Effector memory CD8-positive, alpha-beta T cell (primary cell): ENCODE results near the gene UQCC5.

Source experiments
- ATAC-seq: fragments of 150-1000 bp; cut with Tn5 transposase; replicated peaks from 2 replicates; pipeline ENCODE4 v1.10.0; 2021; ENCODE audit warnings: mild to moderate bottlenecking, moderate library complexity
- DNase-seq, 3 experiments: peaks; one replicate each; pipeline ENCODE4 v3.0.0; 2021
- H3K27ac Mint-ChIP-seq, 2 donors: one replicate each; pipeline ENCODE4 v1.8.0; 2022; ENCODE audit warnings: mild to moderate bottlenecking in 2 of 2, mixed read lengths in 2 of 2, moderate library complexity in 2 of 2
- H3K27me3 Mint-ChIP-seq, 2 donors: one replicate each; pipeline ENCODE4 v1.8.0; 2022; ENCODE audit warnings: mixed read lengths in 2 of 2
- H3K36me3 Mint-ChIP-seq: one replicate; pipeline ENCODE4 v1.8.0; 2022; ENCODE audit warnings: mild to moderate bottlenecking, moderate library complexity, mixed read lengths; ENCODE audit not compliant: insufficient read depth
- H3K4me1 Mint-ChIP-seq, 2 donors: one replicate each; pipeline ENCODE4 v1.8.0; 2022; ENCODE audit warnings: low read depth in 2 of 2, mixed read lengths in 2 of 2
- H3K4me3 Mint-ChIP-seq, 2 donors: one replicate each; pipeline ENCODE4 v1.8.0; 2022; ENCODE audit warnings: mild to moderate bottlenecking in 2 of 2, mixed read lengths in 2 of 2, moderate library complexity in 2 of 2
- H3K9me3 Mint-ChIP-seq, 2 donors: one replicate each; pipeline ENCODE4 v1.8.0; 2022; ENCODE audit warnings: mixed read lengths in 2 of 2

Gene UQCC5

GRCh38 chr3:52512727-52513126 lies 23.7 kb upstream of the UQCC5 start:
- H3K9me3 Mint-ChIP-seq: no peaks in the 10 kb centered on the region
- no peak overlapping the region for H3K27ac Mint-ChIP-seq
- peaks cover 0 to 2% of the 10 kb centered on the region in 2 donors for H3K4me1 Mint-ChIP-seq
- ATAC-seq (no peak), DNase-seq (no peak)
- H3K27me3 Mint-ChIP-seq: no peaks in the 10 kb centered on the region
- H3K36me3 Mint-ChIP-seq: no peaks in the 10 kb centered on the region
- H3K4me3 Mint-ChIP-seq: no peak overlapping the region

- H3K4me1 Mint-ChIP-seq: peaks cover 0 to 2% of the 10 kb centered on the region in 2 donors
- no peak overlapping the region for H3K27ac Mint-ChIP-seq
- H3K27me3 Mint-ChIP-seq: no peaks in the 10 kb centered on the region
These were observed 23.1 kb upstream of the UQCC5 start for GRCh38 chr3:52513281-52513680.

GRCh38 chr3:52514576-52514975 lies 21.8 kb upstream of the UQCC5 start:
- DNase-seq: no peak
- Mint-ChIP-seq H3K36me3 (no peaks in the 10 kb centered on the region), H3K27ac (no peak overlapping the region), H3K27me3 (no peaks in the 10 kb centered on the region), H3K4me3 (no peak overlapping the region), H3K4me1 (peaks cover 0 to 2% of the 10 kb centered on the region in 2 donors), H3K9me3 (no peaks in the 10 kb centered on the region)
- ATAC-seq: no peak

More at GRCh38 chr3:52513281-52513680, 23.1 kb upstream of the UQCC5 start:
- no peak for DNase-seq
- ATAC-seq: no peak
- H3K36me3 Mint-ChIP-seq: no peaks in the 10 kb centered on the region
- H3K4me3 Mint-ChIP-seq: no peak overlapping the region
- no peaks in the 10 kb centered on the region for H3K9me3 Mint-ChIP-seq

- no peaks in the 10 kb centered on the region for H3K27me3 Mint-ChIP-seq
- peaks cover 0 to 2% of the 10 kb centered on the region in 2 donors for H3K4me1 Mint-ChIP-seq
- no peaks in the 10 kb centered on the region for H3K36me3 Mint-ChIP-seq
- no peak overlapping the region for H3K27ac Mint-ChIP-seq
- no peak overlapping the region for H3K4me3 Mint-ChIP-seq
- ATAC-seq: no peak
- DNase-seq: no peak
- H3K9me3 Mint-ChIP-seq: no peaks in the 10 kb centered on the region
These were observed 21.2 kb upstream of the UQCC5 start for GRCh38 chr3:52515192-52515591.

GRCh38 chr3:52516509-52517195 lies 19.8 kb upstream of the UQCC5 start:
- Mint-ChIP-seq H3K4me1 (peaks cover 0 to 2% of the 10 kb centered on the region in 2 donors), H3K27me3 (no peaks in the 10 kb centered on the region), H3K27ac (no peak overlapping the region), H3K4me3 (no peak overlapping the region), H3K36me3 (no peaks in the 10 kb centered on the region), H3K9me3 (no peaks in the 10 kb centered on the region)
- no peak for DNase-seq
- ATAC-seq: no peak

GRCh38 chr3:52517796-52518722 lies 18.3 kb upstream of the UQCC5 start:
- DNase-seq: no peak
- Mint-ChIP-seq H3K4me1 (peaks cover 0 to under 1% of the 10 kb centered on the region in 2 donors), H3K27ac (no peak overlapping the region), H3K4me3 (no peak overlapping the region), H3K9me3 (no peaks in the 10 kb centered on the region), H3K27me3 (no peaks in the 10 kb centered on the region), H3K36me3 (no peaks in the 10 kb centered on the region)
- no peak for ATAC-seq

GRCh38 chr3:52518723-52519444 lies 17.5 kb upstream of the UQCC5 start:
- Mint-ChIP-seq H3K27ac (no peak overlapping the region), H3K4me1 (no peaks in the 10 kb centered on the region), H3K27me3 (no peaks in the 10 kb centered on the region), H3K36me3 (no peaks in the 10 kb centered on the region), H3K9me3 (no peaks in the 10 kb centered on the region), H3K4me3 (no peak overlapping the region)
- DNase-seq: no peak
- ATAC-seq: no peak

- Mint-ChIP-seq H3K4me3 (no peak overlapping the region), H3K9me3 (no peaks in the 10 kb centered on the region), H3K36me3 (no peaks in the 10 kb centered on the region), H3K27ac (no peak overlapping the region), H3K4me1 (no peaks in the 10 kb centered on the region), H3K27me3 (no peaks in the 10 kb centered on the region)
- ATAC-seq: no peak
- DNase-seq: no peak
These were observed 16.8 kb upstream of the UQCC5 start for GRCh38 chr3:52519445-52520140.

- no peaks in the 10 kb centered on the region for H3K27me3 Mint-ChIP-seq
- no peak overlapping the region for H3K4me3 Mint-ChIP-seq
- H3K27ac Mint-ChIP-seq: no peak overlapping the region
- DNase-seq: no peak
- no peaks in the 10 kb centered on the region for H3K4me1 Mint-ChIP-seq
- H3K9me3 Mint-ChIP-seq: no peaks in the 10 kb centered on the region
- ATAC-seq: no peak
- no peaks in the 10 kb centered on the region for H3K36me3 Mint-ChIP-seq
These were observed 16.2 kb upstream of the UQCC5 start for GRCh38 chr3:52520141-52520667.

GRCh38 chr3:52520716-52521487 lies 15.5 kb upstream of the UQCC5 start:
- Mint-ChIP-seq H3K27ac (no peak overlapping the region), H3K36me3 (no peaks in the 10 kb centered on the region), H3K27me3 (no peaks in the 10 kb centered on the region), H3K4me3 (no peak overlapping the region), H3K4me1 (no peaks in the 10 kb centered on the region), H3K9me3 (no peaks in the 10 kb centered on the region)
- ATAC-seq (no peak), DNase-seq (no peak)

- H3K27me3 Mint-ChIP-seq: no peaks in the 10 kb centered on the region
- no peak for ATAC-seq
- no peak for DNase-seq
- H3K27ac Mint-ChIP-seq: no peak overlapping the region
- H3K36me3 Mint-ChIP-seq: no peaks in the 10 kb centered on the region
- no peaks in the 10 kb centered on the region for H3K4me1 Mint-ChIP-seq
- H3K4me3 Mint-ChIP-seq: no peak overlapping the region
- no peaks in the 10 kb centered on the region for H3K9me3 Mint-ChIP-seq
These were observed 14.9 kb upstream of the UQCC5 start for GRCh38 chr3:52521488-52521824.

GRCh38 chr3:52521881-52522650 lies 14.3 kb upstream of the UQCC5 start:
- ATAC-seq: no peak

More at GRCh38 chr3:52521881-52522650, 14.3 kb upstream of the UQCC5 start:
- no peaks in the 10 kb centered on the region for H3K27me3 Mint-ChIP-seq
- H3K27ac Mint-ChIP-seq: no peak overlapping the region
- H3K4me1 Mint-ChIP-seq: no peaks in the 10 kb centered on the region
- no peaks in the 10 kb centered on the region for H3K36me3 Mint-ChIP-seq
- DNase-seq: no peak
- H3K4me3 Mint-ChIP-seq: no peak overlapping the region
- H3K9me3 Mint-ChIP-seq: no peaks in the 10 kb centered on the region
